ENCODE measurements around the gene MAST3.

The MAST3 gene

DNA sequence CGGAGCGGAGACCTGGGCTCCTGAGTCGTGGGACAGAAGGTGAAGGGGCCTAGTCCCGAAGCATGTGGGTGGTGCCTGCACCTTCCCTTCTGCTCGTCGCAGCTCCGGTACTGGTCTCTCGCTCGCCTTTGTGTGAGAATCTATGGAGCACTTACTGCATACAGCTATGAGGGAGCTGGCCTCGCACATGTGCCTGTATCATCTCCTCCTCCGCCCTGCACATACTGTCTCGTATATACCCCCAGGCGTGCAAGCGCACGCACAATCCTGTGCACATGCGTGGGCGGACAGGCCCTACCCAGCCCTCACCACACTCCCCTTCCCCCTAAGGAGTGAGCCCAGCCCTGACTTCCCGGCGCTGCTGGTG is 64.0 kb downstream of the MAST3 start:
- DNase-seq = no peak

DNA sequence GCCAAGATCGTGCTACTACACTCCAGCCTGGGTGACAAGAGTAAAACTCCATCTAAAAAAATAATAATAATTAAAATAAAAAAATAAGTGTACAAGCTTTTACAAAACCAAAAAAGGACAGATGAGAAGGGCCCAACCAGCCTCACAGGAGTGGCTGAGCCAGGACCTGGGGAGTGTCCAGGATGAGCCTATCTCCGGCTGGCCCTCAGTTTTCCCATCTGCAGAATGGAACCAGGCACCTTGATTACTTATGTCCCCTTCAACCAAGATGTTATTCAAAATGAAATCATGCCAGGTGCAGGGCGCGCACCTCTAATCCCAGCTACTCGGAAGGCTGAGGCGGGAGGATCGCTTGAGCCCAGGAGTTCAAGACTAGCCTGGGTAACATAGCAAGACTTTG is 66.5 kb downstream of the MAST3 start:
- no peak for DNase-seq

DNA sequence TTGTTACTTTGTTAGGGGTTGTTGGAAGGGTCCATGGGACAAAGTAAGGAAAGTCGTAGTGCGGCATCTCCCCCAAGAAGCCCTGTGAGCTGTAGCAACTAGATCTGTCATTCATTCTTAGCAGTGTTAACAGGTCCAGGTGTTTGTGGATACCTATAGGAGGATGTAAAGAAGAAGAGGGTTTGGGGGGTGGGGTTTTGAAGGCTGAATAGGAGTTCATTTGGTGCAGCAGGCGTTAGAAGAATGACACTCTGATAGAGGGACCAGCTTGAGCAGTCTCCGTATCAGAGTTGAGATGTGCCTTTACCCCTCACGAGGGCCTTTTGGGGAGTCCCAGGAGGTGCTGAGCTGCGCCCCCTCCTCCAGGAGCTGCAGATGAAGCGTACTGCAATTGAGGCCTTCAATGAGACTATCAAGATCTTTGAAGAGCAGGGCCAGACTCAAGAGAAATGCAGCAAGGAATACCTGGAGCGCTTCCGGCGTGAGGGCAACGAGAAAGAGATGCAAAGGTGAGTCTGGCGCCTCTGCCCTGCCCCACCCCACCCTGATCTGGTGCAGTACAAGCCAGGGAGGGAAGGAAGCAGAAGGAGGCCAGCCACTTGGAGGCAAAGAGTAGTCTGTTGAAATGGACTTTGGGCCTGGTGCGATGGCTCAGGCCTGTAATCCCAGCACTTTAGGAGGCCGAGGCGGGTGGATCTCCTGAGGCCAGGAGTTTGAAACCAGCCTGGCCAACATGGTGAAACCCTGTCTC is 68.4 kb downstream of the MAST3 start:
- DNase-seq = no peak

DNA sequence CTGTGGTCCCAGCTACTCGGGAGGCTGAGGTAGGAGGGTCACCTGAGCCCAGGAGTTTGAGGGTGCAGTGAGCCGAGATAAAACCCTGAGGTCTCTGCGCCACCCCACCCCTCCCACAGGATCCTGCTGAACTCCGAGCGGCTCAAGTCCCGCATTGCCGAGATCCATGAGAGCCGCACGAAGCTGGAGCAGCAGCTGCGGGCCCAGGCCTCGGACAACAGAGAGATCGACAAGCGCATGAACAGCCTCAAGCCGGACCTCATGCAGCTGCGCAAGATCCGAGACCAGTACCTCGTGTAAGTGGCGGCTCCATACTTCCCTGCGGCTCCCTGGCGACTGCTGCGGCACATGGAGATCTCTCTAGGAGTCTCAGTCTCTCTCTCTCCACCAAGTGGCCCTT is 69.4 kb downstream of the MAST3 start:
- no peak for DNase-seq

DNA sequence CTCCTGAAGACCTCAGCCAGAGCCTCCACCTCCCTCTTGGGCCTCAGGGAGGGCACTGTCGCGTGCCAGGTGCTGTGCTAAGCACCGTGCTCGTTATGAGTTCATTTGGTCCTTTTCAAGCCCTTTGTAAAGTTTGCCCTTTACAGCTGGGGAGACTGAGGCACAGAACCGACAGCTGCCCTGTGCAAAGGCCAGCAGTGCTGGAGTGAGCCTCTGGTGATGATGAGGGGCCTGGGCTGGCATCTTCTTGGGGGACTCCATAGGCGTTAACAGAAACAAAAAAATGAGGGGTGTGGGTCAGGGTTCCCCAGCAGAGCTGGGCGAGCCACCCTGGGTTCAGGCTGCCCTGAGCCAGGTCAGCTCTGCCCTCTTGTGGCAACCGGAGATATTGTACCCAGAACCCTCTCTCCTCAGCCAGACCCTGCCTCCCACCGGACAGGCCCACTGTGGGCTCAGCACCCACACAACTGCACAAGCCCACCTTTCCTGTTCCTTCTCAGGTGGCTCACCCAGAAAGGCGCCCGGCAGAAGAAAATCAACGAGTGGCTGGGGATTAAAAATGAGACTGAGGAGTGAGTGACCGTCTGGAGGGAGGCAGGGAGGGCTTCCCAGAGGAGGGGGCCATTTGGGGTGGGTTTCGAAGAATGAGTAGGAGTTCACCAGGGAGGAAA is 70.5 kb downstream of the MAST3 start:
- peak; percentile 56 to 65 for DNase-seq

DNA sequence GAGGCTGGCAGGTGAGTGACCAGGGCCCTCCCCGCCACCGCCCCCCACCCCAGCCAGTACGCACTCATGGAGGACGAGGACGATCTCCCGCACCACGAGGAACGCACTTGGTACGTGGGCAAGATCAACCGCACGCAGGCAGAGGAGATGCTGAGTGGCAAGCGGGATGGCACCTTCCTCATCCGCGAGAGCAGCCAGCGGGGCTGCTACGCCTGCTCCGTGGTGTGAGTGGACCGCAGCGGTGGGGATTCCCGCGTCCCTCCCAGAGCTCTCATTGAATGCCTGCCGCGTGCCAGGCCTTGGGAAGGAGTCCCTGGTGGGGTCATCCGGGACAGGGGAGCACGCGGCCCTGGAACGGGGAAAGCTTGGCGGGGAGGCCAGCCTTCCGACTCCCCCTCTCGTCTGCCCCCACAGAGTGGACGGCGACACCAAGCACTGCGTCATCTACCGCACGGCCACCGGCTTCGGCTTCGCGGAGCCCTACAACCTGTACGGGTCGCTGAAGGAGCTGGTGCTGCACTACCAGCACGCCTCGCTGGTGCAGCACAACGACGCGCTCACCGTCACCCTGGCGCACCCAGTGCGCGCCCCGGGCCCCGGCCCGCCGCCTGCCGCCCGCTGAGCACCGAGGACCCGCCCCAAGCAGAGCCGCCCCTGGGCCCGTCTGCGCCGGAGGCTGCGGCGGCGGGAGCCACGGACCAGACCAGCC is 71.2 kb downstream of the MAST3 start:
- DNase-seq = no peak

DNA sequence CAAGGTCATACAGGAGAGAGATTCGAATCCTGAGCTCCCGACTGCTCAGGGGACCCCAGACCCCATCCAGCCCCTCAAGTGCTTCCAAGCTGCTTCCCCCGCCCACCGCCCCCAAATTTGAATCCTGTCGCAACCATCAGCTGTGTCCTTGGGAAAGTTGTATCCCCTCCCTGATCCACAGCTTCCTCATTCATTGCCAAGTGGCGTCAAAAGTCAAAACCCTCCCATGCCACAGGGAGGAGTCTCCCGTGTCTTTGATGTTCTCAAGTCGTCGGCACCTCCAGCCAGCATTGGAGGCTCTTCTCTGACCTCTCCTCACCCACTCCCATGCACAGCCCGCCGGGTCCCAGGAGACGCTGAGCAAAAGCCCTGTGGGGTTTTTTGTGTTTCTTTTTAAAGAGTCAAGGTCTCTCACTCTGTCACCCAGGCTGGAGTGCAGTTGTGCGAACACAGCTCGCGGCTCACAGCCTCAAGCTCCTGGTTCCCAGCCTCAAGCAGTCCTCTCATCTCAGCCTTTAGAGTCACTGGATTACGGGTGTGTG is 73.2 kb downstream of the MAST3 start:
- DNase-seq = peak; percentile 93 to 94

DNA sequence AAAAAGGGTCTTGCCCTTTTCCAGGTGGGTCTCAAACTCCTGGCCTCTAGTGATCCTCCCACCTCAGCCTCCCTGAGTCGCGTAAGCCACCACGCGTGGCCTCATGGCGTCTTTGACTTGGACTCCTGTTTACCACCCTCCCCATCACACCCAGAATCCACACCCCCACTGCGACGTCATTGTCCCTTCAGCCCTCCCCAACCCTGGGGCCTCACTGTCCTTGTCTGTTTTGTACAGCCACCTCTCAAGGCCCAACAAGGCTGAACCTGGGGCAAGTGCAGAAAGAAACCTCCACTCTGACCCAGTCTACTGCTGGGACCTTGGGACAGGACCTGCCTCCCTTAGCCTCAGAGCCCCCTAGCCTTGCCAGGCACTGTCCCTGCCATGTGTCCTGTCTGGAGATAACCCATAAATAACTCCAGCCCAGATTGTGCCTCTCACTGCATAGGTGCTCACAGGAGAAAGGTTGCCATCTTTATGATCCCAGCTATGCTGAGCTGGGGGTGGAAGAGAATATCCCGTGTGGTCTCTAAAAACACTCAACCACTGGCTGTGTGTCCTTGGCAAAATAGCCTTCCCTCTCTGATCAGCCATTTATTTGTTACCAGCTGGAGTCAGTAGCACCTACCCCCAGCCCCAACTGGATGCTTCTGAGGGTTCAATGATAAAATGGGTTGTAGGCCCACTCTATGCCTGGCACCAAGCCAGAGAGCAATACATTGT is 74.2 kb downstream of the MAST3 start:
- peak in 1 of 2 donors; percentile 50 for DNase-seq

DNA sequence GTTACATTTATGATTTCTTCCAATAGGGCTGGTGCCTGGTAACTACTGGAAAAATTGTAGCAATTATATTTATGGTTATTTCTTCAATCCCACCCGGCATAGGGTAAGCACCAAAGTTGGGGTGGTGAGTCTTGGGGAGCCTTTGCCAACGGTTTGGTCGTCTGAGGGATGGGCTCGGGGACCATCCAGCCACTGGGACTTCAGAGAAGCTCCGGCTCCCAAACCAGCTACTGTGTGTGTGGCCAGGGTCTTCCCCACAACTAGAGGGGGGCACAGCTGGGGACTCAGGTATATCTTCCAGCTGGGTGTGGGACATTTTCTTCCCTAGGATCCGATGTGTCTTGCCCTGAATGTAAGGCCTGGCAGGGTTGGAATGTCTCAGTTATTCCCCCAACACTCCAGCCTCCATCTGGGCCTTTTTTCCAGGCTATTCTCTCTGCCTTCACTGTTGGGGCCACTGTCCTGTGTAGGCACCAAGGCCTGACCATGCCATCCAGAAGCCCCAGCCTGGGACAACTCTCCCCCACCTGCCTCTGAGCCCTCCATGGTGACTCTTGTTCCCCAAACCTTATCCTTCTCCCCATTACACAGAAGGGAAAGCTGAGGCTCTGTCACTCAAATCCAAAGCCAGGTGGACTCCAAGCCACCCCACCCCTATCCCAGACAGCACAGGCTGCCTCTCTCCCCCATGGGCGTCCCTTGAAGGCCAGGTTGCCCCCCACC is 74.9 kb downstream of the MAST3 start:
- no peak for DNase-seq

DNA sequence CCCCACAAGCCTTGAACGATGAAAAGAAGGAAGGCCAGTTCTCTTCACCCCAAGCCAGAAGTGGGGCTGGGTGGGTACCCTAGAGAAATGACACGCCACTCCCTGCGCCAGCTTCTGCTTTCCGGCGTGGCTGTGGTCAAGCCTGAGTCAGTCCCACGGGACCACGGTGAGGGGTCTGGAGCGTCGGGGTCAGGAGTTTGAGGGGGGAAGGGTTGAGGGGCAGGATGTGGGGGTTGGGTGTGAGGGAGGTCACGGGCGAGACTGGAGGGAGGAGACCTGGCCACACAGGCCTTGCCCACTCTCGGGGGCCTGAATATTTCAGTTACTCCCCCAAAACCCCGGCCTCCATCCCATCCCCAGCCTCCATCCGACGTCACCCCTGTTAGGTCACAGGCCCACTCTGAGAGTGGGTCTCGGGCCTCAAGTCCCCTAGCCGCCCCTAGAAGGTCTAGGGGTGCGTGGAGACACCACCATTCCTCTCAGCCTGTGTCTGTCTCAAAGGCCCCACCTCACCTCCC is 75.5 kb downstream of the MAST3 start:
- peak; percentile 96 to 97 for DNase-seq

DNA sequence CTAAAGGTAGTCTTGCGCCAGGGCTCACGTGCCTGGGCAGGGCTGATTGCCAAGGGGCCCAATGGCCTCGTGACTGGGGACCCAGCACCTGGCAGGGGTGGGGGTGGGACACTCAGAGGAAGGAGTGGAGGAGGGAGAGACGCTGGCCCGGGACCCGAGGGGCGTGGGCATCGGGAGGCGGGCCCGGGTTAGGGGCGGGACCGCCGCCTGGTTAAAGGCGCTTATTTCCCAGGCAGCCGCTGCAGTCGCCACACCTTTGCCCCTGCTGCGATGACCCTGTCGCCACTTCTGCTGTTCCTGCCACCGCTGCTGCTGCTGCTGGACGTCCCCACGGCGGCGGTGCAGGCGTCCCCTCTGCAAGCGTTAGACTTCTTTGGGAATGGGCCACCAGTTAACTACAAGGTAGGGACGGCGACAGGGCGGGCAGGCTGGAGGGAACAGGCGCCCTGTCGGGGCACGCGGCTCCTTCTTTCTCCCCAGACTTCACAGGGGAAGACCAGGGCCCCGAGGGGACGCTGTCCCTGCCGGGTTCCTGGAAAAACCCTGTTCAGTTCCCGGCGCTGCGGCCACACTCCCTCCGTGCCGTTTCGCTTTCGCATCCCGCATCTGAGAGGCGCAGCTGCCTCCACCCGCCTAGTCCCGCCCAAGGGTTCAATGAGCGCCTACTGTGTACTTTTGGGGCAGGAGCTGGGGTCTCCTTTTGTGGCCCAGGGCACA is 76.2 kb downstream of the MAST3 start, which contains the start of gene IFI30:
IFI30 (plus strand) TSS at position 242 of the 717 bp plus-strand sequence; CDS start at position 271, 29 bp downstream.
- peak; percentile 95 to 96 for DNase-seq

DNA sequence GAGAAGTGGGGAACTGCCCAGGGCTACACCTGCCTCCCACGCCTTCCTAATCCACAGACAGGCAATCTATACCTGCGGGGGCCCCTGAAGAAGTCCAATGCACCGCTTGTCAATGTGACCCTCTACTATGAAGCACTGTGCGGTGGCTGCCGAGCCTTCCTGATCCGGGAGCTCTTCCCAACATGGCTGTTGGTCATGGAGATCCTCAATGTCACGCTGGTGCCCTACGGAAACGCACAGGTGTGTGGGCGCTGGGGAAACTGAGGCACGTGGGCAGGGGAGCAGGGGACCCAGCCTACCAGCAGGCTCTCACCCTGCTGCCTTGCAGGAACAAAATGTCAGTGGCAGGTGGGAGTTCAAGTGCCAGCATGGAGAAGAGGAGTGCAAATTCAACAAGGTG is 77.4 kb downstream of the MAST3 start:
- DNase-seq = no peak

DNA sequence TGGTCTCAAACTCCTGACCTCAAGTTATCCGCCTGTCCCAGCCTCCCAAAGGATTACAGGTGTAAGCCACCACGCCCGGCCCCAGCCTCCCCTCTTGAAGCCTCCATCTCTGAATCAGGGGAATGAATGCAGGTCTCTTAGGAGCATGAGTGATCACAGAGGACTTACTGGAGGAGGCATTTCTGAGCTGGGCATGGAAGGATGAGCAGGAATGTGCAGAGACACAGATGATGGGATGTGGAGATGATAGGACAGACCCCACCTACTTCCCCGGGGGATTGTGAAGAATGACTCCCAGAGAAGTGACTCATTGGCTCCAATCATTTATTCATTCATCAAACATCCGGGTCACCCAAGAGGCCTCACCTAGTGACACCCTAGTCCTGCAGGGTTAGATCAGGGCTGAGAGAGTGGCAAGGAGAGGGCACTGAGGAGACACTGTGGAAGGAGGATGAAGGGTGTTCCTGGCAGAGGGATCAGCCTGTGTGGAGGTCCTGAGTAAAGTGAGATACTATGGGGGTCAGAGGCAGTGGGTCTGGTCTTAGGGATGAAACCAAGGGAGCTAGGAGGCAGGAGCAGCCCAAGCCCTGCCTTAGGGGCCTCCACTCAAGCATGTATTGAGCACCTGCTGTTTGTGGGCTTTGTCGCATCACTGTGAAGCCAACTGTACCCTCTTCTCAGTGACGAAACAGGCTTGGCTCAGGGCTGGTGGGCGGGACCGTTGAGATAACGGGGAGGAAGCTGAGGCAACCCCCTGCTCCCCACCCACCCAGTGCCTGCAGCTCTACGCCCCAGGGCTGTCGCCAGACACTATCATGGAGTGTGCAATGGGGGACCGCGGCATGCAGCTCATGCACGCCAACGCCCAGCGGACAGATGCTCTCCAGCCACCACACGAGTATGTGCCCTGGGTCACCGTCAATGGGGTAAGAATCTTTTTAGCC is 79.1 kb downstream of the MAST3 start:
- peak; percentile 50 to 68 for DNase-seq

DNA sequence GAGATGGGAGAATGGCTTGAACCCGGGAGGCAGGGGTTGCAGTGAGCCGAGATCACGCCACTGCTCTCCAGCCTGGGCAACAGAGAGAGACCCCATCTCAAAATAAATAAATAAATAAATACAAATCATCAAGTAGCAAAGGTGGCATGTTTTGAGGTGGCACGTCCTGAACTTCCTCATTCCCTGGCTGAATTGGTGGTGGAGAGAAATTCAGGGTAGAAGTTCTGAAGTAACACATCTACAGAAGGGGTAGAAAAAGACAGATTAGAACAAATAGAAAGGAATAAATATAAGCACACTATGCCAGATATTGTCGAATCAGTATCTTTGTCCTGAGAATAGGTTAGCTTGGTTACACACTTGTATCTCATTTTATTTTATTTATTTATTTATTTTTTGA is 82.4 kb downstream of the MAST3 start:
- DNase-seq = peak in 1 of 2 donors; percentile 40

DNA sequence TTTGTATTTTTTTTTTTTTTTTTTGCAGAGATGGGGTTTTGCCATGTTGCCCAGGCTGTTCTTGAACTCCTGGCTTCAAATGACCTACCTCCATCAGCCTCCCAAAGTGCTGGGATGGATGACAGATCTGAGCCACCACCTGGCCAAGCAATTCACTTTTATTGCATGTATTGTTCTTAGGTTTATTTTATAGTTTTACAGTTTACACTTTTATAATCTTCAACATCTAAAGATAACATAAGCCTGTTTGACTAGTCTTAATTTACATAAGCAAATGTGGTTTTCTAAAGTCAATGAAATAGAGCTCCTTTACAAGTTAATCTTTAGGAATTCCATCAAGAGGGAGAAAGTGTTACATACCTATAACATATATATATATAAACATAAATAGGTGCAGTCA is 86.0 kb downstream of the MAST3 start:
- no peak for DNase-seq

DNA sequence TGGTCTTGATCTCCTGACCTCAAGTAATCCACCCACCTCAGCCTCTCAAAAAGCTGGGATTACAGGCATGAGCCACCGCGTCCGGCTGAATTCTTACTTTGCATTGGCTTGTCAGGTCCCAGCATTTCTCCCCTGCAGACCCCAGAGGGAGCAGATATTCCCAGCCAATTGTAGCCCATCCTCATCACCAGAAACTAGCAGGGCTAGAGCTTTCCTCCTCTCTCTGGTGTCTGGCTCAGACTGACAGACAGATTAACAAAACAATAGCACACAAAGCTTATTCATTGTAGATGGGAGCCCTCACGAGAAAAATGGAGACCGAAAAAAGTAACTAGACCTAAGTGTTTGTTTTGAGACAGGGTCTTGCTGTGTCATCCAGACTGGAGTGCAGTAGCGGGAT is 88.0 kb downstream of the MAST3 start:
- no peak for DNase-seq

DNA sequence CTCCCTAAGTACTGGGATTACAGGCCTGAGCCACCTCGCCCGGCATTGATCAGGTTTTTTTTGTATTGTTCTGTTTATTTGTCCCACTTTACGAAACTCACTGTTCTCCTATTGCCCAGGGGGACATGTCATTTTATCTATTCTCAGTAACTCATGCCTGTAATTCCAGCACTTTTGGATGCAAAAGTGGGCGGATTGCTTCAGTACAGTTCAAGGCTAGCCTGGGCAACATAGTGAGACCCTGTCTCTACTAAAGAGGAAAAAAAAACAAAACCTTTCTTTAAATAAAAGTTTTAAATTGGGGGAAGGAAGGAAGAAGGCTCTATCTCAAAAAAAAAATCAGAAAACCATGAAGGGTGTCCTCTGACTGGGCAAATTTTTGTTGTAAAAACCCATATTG is 92.7 kb downstream of the MAST3 start:
- no peak for DNase-seq

DNA sequence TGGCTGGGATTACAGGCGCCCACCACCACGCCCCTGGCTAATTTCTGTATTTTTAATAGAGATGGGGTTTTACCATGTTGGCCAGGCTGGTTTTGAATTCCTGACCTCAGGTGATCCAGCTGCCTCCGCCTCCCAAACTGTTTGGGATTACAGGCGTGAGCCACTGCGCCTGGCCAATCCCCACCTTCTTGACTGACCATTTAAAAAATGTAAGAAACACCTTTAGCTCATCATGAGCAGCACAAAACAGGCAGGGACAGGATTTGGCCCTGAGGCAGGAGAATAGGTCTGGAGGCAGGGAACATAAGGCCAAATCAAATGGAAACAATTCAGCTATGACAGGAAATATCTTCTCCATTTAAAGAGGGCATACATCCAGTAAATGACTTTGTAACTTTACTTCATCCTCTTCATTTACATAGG is 94.1 kb downstream of the MAST3 start:
- DNase-seq = no peak

DNA sequence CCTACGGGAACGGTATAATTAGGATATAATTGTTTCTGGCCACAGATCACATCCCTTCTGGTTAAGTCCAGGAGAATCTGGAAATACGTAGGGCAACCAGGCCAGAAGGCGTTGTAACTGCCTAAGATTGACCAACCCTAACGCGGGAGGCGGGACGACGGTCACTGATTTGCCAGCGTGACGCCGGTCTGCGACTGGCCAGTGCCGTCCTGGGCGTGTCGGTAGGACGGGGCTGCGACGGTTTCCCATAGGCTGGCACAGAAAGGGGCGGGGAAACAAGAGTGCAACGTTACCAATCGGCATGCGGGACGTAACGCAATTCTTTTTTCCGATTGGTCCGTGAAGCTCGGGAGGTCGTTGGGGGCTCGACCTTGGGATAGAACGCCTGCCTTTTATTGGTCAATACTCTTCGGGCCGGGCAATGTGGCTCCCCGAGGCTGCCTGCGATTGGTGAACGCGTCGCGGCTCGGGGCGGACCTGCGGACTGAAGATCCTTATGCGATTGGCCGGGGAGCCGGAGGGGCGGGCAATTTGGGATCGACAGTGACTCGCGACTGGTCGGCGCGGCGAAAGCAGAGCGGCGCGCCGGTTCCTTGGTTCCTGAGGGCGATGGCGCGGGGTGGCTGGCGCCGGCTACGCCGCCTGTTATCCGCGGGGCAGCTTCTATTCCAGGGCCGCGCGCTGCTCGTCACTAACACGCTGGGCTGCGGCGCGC is 95.3 kb downstream of the MAST3 start, which contains the start of gene MPV17L2:
MPV17L2 (plus strand) TSS at position 546 of the 715 bp plus-strand sequence; CDS start at position 610, 64 bp downstream.
- DNase-seq = peak; percentile 100
